GM12891 (cell line): ENCODE results near the gene PCDHA9.

Experiments used
- POLR2A ChIP-seq: IDR thresholded peaks from 2 replicates; pipeline ENCODE4 v1.6.1; 2011; ENCODE audit warnings: low read depth, low read length, control low read depth
- POLR2AphosphoS5 ChIP-seq: IDR thresholded peaks from 2 replicates; pipeline ENCODE4 v1.6.1; 2011; ENCODE audit warnings: low read depth, low read length, control low read depth
- POU2F2 ChIP-seq: IDR thresholded peaks from 2 replicates; pipeline ENCODE4 v1.6.1; 2011; ENCODE audit warnings: low read depth, mild to moderate bottlenecking, control low read depth, low read length, moderate library complexity
- SPI1 ChIP-seq: IDR thresholded peaks from 2 replicates; pipeline ENCODE4 v1.6.1; 2011; ENCODE audit warnings: low read depth, low read length, control low read depth
- TAF1 ChIP-seq: IDR thresholded peaks from 2 replicates; pipeline ENCODE4 v1.6.1; 2011; ENCODE audit warnings: low read depth, low read length, control low read depth

GRCh38 chr5:140806834-140807775, 41.1 kb upstream of the PCDHA9 start, which contains the start of gene PCDHA4:
- TF ChIP-seq POLR2A (no peak), TAF1 (no peak), POLR2AphosphoS5 (no peak), POU2F2 (no peak), SPI1 (no peak)
